GM23338 (cell line): ENCODE data around the gene INSM2. TPM values are rescaled to one million over a fixed set of nuclear protein-coding genes. Genes with fewer than 3 reads are reported as not detected.

Source experiments
- ATAC-seq: fragments of 200-7000 bp; cut with Tn5 transposase; 3 replicates; pipeline ENCODE4 v1.9.1; 2020
- DNase-seq: peaks from one replicate; pipeline ENCODE4 v3.0.0-alpha.2; 2015; ENCODE audit warnings: low spot score
- H2AFZ ChIP-seq: fragments of 200-600 bp; sonication (generic); 2 replicates; pipeline ENCODE4 v1.8.0; 2016; ENCODE audit warnings: antibody characterized with exemption, mild to moderate bottlenecking, moderate library complexity
- H3F3A ChIP-seq: fragments of 200-600 bp; sonication (generic); replicated peaks from 2 replicates; pipeline ENCODE4 v1.8.0; 2017; ENCODE audit warnings: antibody characterized with exemption, mixed run types, low read depth
- H3K27ac ChIP-seq: fragments of 200-600 bp; sonication (generic); 2 replicates; pipeline ENCODE4 v1.6.1; 2016; ENCODE audit warnings: low read depth
- H3K27me3 ChIP-seq: fragments of 200-600 bp; sonication (generic); 2 replicates; pipeline ENCODE4 v1.8.0; 2016; ENCODE audit warnings: mild to moderate bottlenecking, mixed run types, moderate library complexity; ENCODE audit not compliant: insufficient read depth
- H3K36me3 ChIP-seq: fragments of 200-600 bp; sonication (generic); 2 replicates; pipeline ENCODE4 v1.8.0; 2016; ENCODE audit warnings: mild to moderate bottlenecking; ENCODE audit not compliant: insufficient read depth
- H3K4me1 ChIP-seq: fragments of 200-600 bp; sonication (generic); 2 replicates; pipeline ENCODE4 v1.8.0; 2016; ENCODE audit warnings: mild to moderate bottlenecking, moderate library complexity; ENCODE audit not compliant: insufficient read depth
- H3K4me2 ChIP-seq: fragments of 200-600 bp; sonication (generic); 2 replicates; pipeline ENCODE4 v1.7.1; 2017; ENCODE audit warnings: mixed run types
- H3K4me3 ChIP-seq: fragments of 200-600 bp; sonication (generic); 2 replicates; pipeline ENCODE4 v1.6.1; 2016; ENCODE audit warnings: mixed run types
- H3K79me2 ChIP-seq: fragments of 200-600 bp; sonication (generic); replicated peaks from 2 replicates; pipeline ENCODE4 v1.8.0; 2017; ENCODE audit warnings: mild to moderate bottlenecking; ENCODE audit not compliant: insufficient read depth
- H3K9me2 ChIP-seq: fragments of 200-600 bp; sonication (generic); 2 replicates; pipeline ENCODE4 v1.8.0; 2017; ENCODE audit not compliant: insufficient read depth
- H4K20me1 ChIP-seq: fragments of 200-600 bp; sonication (generic); replicated peaks from 2 replicates; pipeline ENCODE4 v1.8.0; 2017; ENCODE audit warnings: mild to moderate bottlenecking; ENCODE audit not compliant: insufficient read depth
- H3K27ac Mint-ChIP-seq: 2 replicates; pipeline ENCODE4 v1.8.0; 2020; ENCODE audit warnings: inconsistent platforms, mild to moderate bottlenecking, moderate library complexity, mixed read lengths
- H3K27me3 Mint-ChIP-seq: 3 replicates; pipeline ENCODE4 v1.8.0; 2022; ENCODE audit warnings: low read depth, mild to moderate bottlenecking, moderate library complexity, mixed read lengths, inconsistent platforms; ENCODE audit not compliant: insufficient read depth, poor library complexity
- H3K36me3 Mint-ChIP-seq: 3 replicates; pipeline ENCODE4 v1.8.0; 2021; ENCODE audit warnings: low read depth, mild to moderate bottlenecking, inconsistent platforms, moderate library complexity, mixed read lengths
- H3K4me1 Mint-ChIP-seq: 3 replicates; pipeline ENCODE4 v1.8.0; 2020; ENCODE audit warnings: mild to moderate bottlenecking, inconsistent platforms, mixed read lengths
- H3K4me3 Mint-ChIP-seq: 3 replicates; pipeline ENCODE4 v1.8.0; 2021; ENCODE audit warnings: moderate library complexity, mild to moderate bottlenecking, inconsistent platforms, mixed read lengths
- H3K9me3 Mint-ChIP-seq: 3 replicates; pipeline ENCODE4 v1.8.0; 2020; ENCODE audit warnings: moderate library complexity, mild to moderate bottlenecking, inconsistent platforms, mixed read lengths
- CREB1 ChIP-seq: fragments of 250-450 bp; sonication (Bioruptor Pico); IDR thresholded peaks from 2 replicates; pipeline ENCODE4 v1.5.0; 2020; ENCODE audit warnings: low read depth, mild to moderate bottlenecking, moderate library complexity
- EZH2 ChIP-seq: fragments of 200-600 bp; sonication (generic); IDR thresholded peaks from one replicate; pipeline ENCODE4 v1.8.0; 2017; ENCODE audit warnings: antibody characterized with exemption, mild to moderate bottlenecking, low read depth; ENCODE audit not compliant: unreplicated experiment
- EZH2phosphoT487 ChIP-seq: fragments of 200-600 bp; sonication (generic); IDR thresholded peaks from one replicate; pipeline ENCODE4 v1.8.1; 2018; ENCODE audit warnings: antibody characterized with exemption; ENCODE audit not compliant: unreplicated experiment
- JUNB ChIP-seq: IDR thresholded peaks from one replicate; pipeline ENCODE4 v1.6.1; 2016; ENCODE audit warnings: antibody characterized with exemption; ENCODE audit not compliant: unreplicated experiment
- NANOG ChIP-seq: IDR thresholded peaks from 2 replicates; pipeline ENCODE4 v1.6.1; 2016; ENCODE audit warnings: antibody characterized with exemption, borderline replicate concordance
- POLR2AphosphoS5 ChIP-seq: IDR thresholded peaks from 2 replicates; pipeline ENCODE4 v1.6.1; 2016; ENCODE audit warnings: antibody characterized with exemption, low read depth
- ZNF114 ChIP-seq: fragments of 250-450 bp; sonication (Bioruptor Pico); IDR thresholded peaks from 2 replicates; pipeline ENCODE4 v1.5.0; 2020; ENCODE audit warnings: mild to moderate bottlenecking, moderate library complexity
- ZNF331 ChIP-seq: fragments of 250-450 bp; sonication (Bioruptor Pico); IDR thresholded peaks from 2 replicates; pipeline ENCODE4 v1.5.0; 2020; ENCODE audit warnings: low read depth, mild to moderate bottlenecking, moderate library complexity
- ZNF462 ChIP-seq: fragments of 250-450 bp; sonication (Bioruptor Pico); IDR thresholded peaks from 2 replicates; pipeline ENCODE4 v1.5.0; 2020; ENCODE audit warnings: mild to moderate bottlenecking, moderate library complexity
- polyA plus RNA-seq: library from polyadenylated mRNA; unstranded; fragments of >200 nt; fragmentation: Nextera tagmentation; extraction: Ambion mirVana; gene quantifications from 2 replicates; pipeline ENCODE4 v1.2.1, GENCODE V29; 2016
- total RNA-seq: library from RNA; depleted of rRNA; stranded (reverse); fragments of >200 nt; shearing (Covaris generic); gene quantifications from 2 replicates; pipeline ENCODE4 v1.2.3, GENCODE V29; 2014
- TF ChIP-seq, protein P1 (sequence below): IDR thresholded peaks from 2 replicates; pipeline ENCODE4 v1.6.1; 2016; ENCODE audit warnings: antibody characterized with exemption
- TF ChIP-seq, protein P2 (sequence below), 2 experiments: fragments of 200-600 bp in 1 of 2; sonication (generic) in 1 of 2; conservative IDR thresholded peaks; 2 replicates each; pipeline versions ENCODE4 v1.5.1 to v1.6.1; 2016 to 2017; ENCODE audit warnings: antibody characterized with exemption in 2 of 2, low read depth in 2 of 2, mild to moderate bottlenecking in 2 of 2, moderate library complexity in 1 of 2
- TF ChIP-seq, protein P3 (sequence below): IDR thresholded peaks from one replicate; pipeline ENCODE4 v1.6.1; 2018; ENCODE audit warnings: antibody characterized with exemption; ENCODE audit not compliant: unreplicated experiment

Gene INSM2
- total and polyA plus RNA-seq, 2 experiments from 2014 or later, result not detected

- Histone ChIP-seq H3K4me3 (no peak overlapping the region), H3K4me1 (no peaks in the 10 kb centered on the region), H3K4me2 (no peak overlapping the region), H2AFZ (no peak overlapping the region), H3K27me3 (no peaks in the 10 kb centered on the region), H3K27ac (no peak overlapping the region), H3K36me3 (no peaks in the 10 kb centered on the region), H3F3A (no peaks in the 10 kb centered on the region), H4K20me1 (no peaks in the 10 kb centered on the region), H3K79me2 (no peaks in the 10 kb centered on the region), H3K9me2 (no peaks in the 10 kb centered on the region)
- Mint-ChIP-seq H3K4me1 (no peaks in the 10 kb centered on the region), H3K9me3 (no peaks in the 10 kb centered on the region), H3K4me3 (no peak overlapping the region), H3K27me3 (no peaks in the 10 kb centered on the region), H3K27ac (no peak overlapping the region), H3K36me3 (no peaks in the 10 kb centered on the region)
- DNase-seq (no peak), ATAC-seq (no peak)
- TF ChIP-seq EZH2phosphoT487, result no peak
- no peak for TF ChIP-seq JUNB
- TF ChIP-seq, protein P1, sequence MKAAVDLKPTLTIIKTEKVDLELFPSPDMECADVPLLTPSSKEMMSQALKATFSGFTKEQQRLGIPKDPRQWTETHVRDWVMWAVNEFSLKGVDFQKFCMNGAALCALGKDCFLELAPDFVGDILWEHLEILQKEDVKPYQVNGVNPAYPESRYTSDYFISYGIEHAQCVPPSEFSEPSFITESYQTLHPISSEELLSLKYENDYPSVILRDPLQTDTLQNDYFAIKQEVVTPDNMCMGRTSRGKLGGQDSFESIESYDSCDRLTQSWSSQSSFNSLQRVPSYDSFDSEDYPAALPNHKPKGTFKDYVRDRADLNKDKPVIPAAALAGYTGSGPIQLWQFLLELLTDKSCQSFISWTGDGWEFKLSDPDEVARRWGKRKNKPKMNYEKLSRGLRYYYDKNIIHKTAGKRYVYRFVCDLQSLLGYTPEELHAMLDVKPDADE, result no peak
- TF ChIP-seq, protein P2, sequence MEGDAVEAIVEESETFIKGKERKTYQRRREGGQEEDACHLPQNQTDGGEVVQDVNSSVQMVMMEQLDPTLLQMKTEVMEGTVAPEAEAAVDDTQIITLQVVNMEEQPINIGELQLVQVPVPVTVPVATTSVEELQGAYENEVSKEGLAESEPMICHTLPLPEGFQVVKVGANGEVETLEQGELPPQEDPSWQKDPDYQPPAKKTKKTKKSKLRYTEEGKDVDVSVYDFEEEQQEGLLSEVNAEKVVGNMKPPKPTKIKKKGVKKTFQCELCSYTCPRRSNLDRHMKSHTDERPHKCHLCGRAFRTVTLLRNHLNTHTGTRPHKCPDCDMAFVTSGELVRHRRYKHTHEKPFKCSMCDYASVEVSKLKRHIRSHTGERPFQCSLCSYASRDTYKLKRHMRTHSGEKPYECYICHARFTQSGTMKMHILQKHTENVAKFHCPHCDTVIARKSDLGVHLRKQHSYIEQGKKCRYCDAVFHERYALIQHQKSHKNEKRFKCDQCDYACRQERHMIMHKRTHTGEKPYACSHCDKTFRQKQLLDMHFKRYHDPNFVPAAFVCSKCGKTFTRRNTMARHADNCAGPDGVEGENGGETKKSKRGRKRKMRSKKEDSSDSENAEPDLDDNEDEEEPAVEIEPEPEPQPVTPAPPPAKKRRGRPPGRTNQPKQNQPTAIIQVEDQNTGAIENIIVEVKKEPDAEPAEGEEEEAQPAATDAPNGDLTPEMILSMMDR (conservative IDR thresholded peaks at IDR 0.05; ENCODE audit: low read depth in 2 of 2), result no peak
- TF ChIP-seq CREB1, result no peak
- TF ChIP-seq EZH2, result no peak
- no peak for TF ChIP-seq ZNF462 (CRISPR knock-in tag)
- TF ChIP-seq, protein P3, sequence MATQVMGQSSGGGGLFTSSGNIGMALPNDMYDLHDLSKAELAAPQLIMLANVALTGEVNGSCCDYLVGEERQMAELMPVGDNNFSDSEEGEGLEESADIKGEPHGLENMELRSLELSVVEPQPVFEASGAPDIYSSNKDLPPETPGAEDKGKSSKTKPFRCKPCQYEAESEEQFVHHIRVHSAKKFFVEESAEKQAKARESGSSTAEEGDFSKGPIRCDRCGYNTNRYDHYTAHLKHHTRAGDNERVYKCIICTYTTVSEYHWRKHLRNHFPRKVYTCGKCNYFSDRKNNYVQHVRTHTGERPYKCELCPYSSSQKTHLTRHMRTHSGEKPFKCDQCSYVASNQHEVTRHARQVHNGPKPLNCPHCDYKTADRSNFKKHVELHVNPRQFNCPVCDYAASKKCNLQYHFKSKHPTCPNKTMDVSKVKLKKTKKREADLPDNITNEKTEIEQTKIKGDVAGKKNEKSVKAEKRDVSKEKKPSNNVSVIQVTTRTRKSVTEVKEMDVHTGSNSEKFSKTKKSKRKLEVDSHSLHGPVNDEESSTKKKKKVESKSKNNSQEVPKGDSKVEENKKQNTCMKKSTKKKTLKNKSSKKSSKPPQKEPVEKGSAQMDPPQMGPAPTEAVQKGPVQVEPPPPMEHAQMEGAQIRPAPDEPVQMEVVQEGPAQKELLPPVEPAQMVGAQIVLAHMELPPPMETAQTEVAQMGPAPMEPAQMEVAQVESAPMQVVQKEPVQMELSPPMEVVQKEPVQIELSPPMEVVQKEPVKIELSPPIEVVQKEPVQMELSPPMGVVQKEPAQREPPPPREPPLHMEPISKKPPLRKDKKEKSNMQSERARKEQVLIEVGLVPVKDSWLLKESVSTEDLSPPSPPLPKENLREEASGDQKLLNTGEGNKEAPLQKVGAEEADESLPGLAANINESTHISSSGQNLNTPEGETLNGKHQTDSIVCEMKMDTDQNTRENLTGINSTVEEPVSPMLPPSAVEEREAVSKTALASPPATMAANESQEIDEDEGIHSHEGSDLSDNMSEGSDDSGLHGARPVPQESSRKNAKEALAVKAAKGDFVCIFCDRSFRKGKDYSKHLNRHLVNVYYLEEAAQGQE, result no peak
- TF ChIP-seq ZNF114 (CRISPR knock-in tag), result no peak
- TF ChIP-seq ZNF331 (CRISPR knock-in tag), result no peak
- no peak for TF ChIP-seq NANOG
- no peak for TF ChIP-seq POLR2AphosphoS5
These were observed 34.8 kb upstream of the INSM2 start for GRCh38 chr14:35499180-35499579.
